Urinary bladder (tissue), 4 donors: ENCODE measurements around the gene GAS2. TPM values are rescaled to one million over a fixed set of nuclear protein-coding genes. Genes with fewer than 3 reads are reported as not detected.

Source experiments
- DNase-seq: peaks from one replicate; pipeline ENCODE4 v3.0.0-alpha.2; 2015; ENCODE audit errors: extremely low spot score
- H3K27ac ChIP-seq: one replicate; pipeline ENCODE4 v1.5.1; 2013; ENCODE audit warnings: low read depth, mild to moderate bottlenecking, moderate library complexity
- H3K36me3 ChIP-seq: one replicate; pipeline ENCODE4 v1.6.1; 2013; ENCODE audit warnings: mild to moderate bottlenecking, moderate library complexity; ENCODE audit not compliant: insufficient read depth
- H3K4me1 ChIP-seq: one replicate; pipeline ENCODE4 v1.6.1; 2013; ENCODE audit warnings: mild to moderate bottlenecking, moderate library complexity; ENCODE audit not compliant: insufficient read depth
- H3K4me3 ChIP-seq: one replicate; pipeline ENCODE4 v1.5.1; 2013; ENCODE audit warnings: low read depth, low read length
- WGBS: extraction: QIAGEN DNeasy Blood & Tissue Kit; methylation state at CpG from one replicate; pipeline ENCODE4 v1.1.7; 2013; 5-methylcytosine and 5-hydroxymethylcytosine counted together
- polyA plus RNA-seq: library from polyadenylated mRNA; stranded (reverse); fragments of 200-250 nt; gene quantifications from one replicate; pipeline ENCODE4 v1.2.3, GENCODE V29; 2013
- total RNA-seq: library from RNA; depleted of rRNA; stranded (reverse); fragments of >200 nt; gene quantifications from one replicate; pipeline ENCODE4 v1.2.3, GENCODE V29; 2014
- donor health status: healthy with polysubstance abuse.
- donor health status: healthy.

Gene GAS2
- total and polyA plus RNA-seq, 2 donors: 0.79 to 18.8 TPM

DNA sequence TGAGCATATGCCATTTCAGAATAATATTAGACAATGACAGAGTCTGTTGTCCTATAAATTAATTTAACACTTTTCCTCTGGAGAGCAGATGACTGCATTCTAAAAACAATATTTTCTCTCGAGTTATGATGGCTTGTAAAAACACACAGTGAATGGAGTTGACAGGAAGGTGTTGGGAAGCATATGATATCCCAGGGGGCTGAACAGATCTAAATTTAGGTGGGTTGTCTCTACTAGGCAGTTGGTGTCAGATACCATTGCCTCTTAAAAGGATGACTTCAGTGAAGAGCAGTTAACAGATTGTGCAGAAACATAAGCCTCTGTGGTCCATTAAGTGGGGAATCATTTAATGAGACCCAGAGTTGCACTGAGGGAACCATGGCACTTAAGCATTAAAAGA is 132.5 kb downstream of the GAS2 start:
- Histone ChIP-seq H3K36me3 (no peaks in the 10 kb centered on the region), H3K4me3 (no peak overlapping the region), H3K4me1 (no peaks in the 10 kb centered on the region), H3K27ac (no peak overlapping the region)
- WGBS: 49% methylated on average over 1 of the region's 1 CpG
- no peak for DNase-seq

DNA sequence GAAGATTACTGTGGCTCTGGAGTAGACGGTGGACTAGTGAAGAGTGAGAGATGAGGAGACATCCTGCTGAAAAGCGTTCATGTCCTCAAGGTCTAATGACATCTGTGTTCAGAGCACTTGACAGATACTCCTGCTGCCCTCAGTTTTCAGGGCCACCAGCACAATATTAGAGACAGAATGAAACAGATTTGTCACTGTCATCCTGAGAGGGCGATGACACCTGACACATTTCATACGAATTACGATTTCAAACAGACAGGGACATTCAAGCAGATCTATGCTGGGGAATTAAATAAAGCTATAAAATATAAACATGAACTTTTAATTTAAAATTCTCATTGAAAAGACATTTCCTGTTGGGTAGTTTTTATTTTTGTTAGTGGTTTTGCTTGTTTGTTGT is 134.1 kb downstream of the GAS2 start:
- H3K36me3 ChIP-seq: no peaks in the 10 kb centered on the region
- no peak overlapping the region for H3K4me3 ChIP-seq
- DNase-seq: no peak
- 89% methylated on average over 5 of the region's 5 CpGs for WGBS
- H3K27ac ChIP-seq: no peak overlapping the region
- H3K4me1 ChIP-seq: no peaks in the 10 kb centered on the region

DNA sequence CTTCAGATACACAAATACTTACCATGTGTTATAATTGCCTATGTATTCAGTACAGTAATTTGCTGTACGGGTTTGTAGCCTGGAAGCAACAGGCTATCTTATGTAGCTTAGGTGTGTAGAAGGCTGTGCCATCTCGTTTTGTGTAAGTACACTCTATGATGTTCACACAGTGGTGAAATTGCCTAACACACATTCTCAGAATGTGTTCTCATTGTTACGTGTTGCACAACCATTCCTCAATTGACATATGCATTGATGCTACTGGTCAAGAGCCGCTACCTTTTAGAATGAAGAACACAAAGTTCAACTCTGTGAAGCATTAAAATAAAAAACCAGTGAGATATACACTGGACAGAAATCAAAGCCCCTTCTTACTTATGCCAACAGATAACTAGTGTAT is 136.4 kb downstream of the GAS2 start:
- H3K4me1 ChIP-seq: no peaks in the 10 kb centered on the region
- DNase-seq: no peak
- no peak overlapping the region for H3K4me3 ChIP-seq
- whole genome bisulfite sequencing: 89% methylated on average over 4 of the region's 4 CpGs
- no peak overlapping the region for H3K27ac ChIP-seq
- no peaks in the 10 kb centered on the region for H3K36me3 ChIP-seq

DNA sequence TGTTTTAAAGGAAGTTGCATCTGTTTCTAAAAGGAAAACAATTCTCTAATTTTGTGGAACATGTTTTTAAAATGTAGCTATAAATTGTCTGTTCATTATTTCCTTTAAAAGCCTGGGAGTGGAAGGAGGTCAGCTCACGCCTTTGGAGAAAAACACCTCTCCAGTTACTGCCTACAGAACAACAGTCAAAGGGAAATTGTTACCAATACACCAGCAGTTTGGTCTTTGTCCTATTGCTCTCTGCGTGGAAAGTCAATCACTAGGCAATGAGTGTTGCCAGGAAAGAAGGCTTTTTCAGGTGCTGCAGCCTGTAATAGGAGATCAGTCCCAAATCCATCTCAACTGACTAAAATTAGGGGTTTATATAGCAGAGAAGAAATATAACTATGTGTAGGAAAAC is 141.0 kb downstream of the GAS2 start:
- WGBS: 80% methylated on average over 2 of the region's 2 CpGs
- Histone ChIP-seq H3K36me3 (peaks cover 2% of the 10 kb centered on the region), H3K27ac (no peak overlapping the region), H3K4me1 (no peaks in the 10 kb centered on the region), H3K4me3 (no peak overlapping the region)
- no peak for DNase-seq

GRCh38 chr11:22807855-22808570 is 141.6 kb downstream of the GAS2 start:
- no peak for DNase-seq
- Histone ChIP-seq H3K36me3 (peaks cover 2% of the 10 kb centered on the region), H3K4me3 (no peak overlapping the region), H3K4me1 (no peaks in the 10 kb centered on the region), H3K27ac (no peak overlapping the region)
- 68% methylated on average over 2 of the region's 2 CpGs for WGBS

- no peak for DNase-seq
- Histone ChIP-seq H3K4me1 (no peaks in the 10 kb centered on the region), H3K4me3 (no peak overlapping the region), H3K36me3 (peaks cover 2% of the 10 kb centered on the region), H3K27ac (no peak overlapping the region)
- WGBS: 87% methylated on average over 3 of the region's 3 CpGs
These were observed 142.3 kb downstream of the GAS2 start for GRCh38 chr11:22808571-22809197.

- Histone ChIP-seq H3K36me3 (peaks cover 2% of the 10 kb centered on the region), H3K4me3 (no peak overlapping the region), H3K27ac (no peak overlapping the region), H3K4me1 (no peaks in the 10 kb centered on the region)
- no peak for DNase-seq
- 84% methylated on average over 3 of the region's 3 CpGs for WGBS
These were observed 143.5 kb downstream of the GAS2 start for GRCh38 chr11:22809893-22810292.

DNA sequence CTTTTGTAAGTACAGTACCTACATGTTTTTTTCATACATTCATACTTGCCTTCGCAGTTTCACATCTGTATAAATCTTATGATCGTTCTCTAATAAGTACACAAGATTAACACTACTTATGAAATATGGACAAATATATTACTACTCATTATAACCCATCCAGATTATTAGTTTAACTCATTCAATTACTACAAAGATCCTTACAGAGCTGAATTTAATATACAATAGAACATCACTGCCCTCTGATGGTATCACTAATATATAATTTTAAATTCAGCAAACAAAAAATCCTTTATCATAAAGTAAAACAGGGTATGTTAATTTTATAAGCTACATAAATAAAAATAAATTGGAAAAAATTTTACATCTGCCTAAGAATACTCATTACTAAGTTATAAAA is 155.8 kb downstream of the GAS2 start:
- no peak overlapping the region for H3K27ac ChIP-seq
- H3K4me1 ChIP-seq: no peaks in the 10 kb centered on the region
- 96% methylated on average over 2 of the region's 2 CpGs for WGBS
- no peak overlapping the region for H3K4me3 ChIP-seq
- H3K36me3 ChIP-seq: peaks cover 3% of the 10 kb centered on the region
- DNase-seq: no peak

DNA sequence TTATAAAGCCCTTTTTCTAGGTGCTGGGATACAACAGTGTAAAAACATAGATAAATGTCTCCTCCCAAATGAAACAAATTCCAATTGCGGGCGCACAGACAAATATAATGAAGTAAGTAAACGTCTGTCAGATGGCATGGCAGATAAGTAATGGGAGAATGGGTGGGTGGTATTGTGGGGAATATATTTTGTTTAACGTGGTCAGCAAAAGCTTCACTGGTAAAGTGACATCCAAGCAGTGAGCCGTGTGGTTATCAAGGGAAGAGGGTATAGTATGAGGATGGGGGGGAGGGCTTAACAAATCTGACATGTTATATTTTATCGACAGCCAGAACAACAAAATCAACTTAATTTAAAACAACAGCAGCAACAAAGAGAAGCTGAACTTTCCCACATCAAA is 162.0 kb downstream of the GAS2 start:
- no peak overlapping the region for H3K4me3 ChIP-seq
- H3K27ac ChIP-seq: no peak overlapping the region
- WGBS: 68% methylated on average over 6 of the region's 6 CpGs
- peaks cover 2% of the 10 kb centered on the region for H3K36me3 ChIP-seq
- no peak for DNase-seq
- peaks cover 2% of the 10 kb centered on the region for H3K4me1 ChIP-seq

DNA sequence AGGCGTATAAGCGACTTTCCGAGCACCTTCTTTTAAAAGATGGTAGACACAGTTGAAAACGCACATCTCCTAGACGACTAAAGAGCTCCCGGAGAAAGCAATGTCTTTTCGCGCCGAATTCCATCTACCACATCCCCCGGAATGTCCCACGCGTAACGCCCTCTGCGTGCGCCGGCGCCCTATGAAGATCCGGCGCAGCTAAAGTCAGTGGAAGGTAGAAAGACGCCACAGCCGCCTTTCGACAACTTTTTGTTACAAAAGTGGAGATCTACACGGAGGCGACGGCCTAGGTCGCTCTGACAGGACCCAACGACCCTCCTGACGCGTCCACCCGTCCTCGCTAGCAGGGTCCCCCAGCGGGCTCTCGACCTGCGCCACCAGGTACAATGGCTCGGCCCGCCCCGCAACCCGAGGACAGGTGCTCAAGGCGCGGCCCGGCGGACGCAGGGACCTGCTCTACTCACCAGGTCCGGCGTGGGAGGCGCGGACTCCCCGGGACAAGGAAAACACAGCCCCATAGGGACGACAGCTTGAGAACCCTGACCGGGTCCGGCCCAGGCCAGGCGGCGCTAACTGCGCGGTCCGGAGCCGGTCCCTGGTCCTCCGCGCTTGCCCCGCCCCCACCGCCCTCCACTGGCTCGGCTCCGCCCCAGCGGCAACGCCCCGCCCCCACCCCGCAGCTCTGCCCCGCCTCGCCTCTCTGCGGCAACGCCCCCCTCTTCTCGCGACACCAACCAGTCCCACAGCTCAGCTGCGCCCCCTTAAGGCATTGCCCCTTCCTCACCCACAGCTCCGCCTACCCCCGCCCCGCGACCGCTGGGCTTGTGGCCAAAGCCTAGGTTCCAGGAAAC is 163.0 kb downstream of the GAS2 start, which contains the start of gene SVIP:
Gene SVIP, minus strand, starts transcription at position 571 of the 851 bp plus-strand sequence. Its CDS starts 53 bp downstream, at position 518.
- peak within 1 kb of the TSS; percentile 75 for H3K4me3 ChIP-seq
- no peaks in the 10 kb centered on the region for H3K36me3 ChIP-seq
- WGBS: under 1% methylated on average over 78 of the region's 79 CpGs
- H3K4me1 ChIP-seq: peaks cover 2% of the 10 kb centered on the region
- H3K27ac ChIP-seq: peak within 1 kb of the TSS; percentile 86
- DNase-seq: peak; percentile 77

- no peak for DNase-seq
- H3K4me3 ChIP-seq: peak overlapping the region; percentile 75
- H3K27ac ChIP-seq: no peak overlapping the region
- WGBS: 13% methylated on average over 4 of the region's 4 CpGs
- no peaks in the 10 kb centered on the region for H3K36me3 ChIP-seq
- peaks cover 2% of the 10 kb centered on the region for H3K4me1 ChIP-seq
These were observed 163.6 kb downstream of the GAS2 start for GRCh38 chr11:22830082-22830414.

DNA sequence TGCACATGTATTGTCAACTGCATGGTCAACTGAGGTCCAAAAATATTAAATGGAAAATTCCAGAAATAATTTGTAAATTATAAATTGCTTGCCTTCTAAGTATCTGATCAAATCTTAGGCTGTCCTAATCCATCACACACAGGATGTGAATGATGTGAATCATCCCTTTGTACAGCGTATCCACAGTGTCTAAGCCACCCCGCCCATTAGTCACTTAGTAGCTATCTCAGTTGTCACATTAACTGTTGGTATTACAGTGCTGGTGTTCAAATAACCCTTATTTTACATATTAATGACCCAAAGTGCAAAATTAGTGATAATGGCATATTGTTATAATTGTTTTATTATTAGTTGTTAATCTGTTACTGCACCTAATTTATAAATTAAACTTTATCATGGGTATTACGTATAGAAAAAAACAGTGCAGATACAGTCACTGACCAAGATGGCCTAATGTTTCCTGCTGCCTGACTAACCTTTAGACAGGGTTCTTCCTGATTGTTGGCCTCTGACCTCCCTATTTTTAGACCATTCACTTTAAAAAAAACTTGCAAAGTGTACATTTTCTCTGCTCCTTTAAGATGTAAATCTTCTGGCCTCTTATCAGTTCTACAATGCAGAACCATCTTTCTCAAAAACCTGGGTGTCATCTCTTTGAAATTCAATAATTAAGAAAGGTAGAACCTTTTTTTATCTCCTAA is 166.1 kb downstream of the GAS2 start:
- DNase-seq: no peak
- Histone ChIP-seq H3K27ac (no peak overlapping the region), H3K4me3 (no peak overlapping the region), H3K4me1 (peaks cover 2% of the 10 kb centered on the region), H3K36me3 (no peaks in the 10 kb centered on the region)
- 75% methylated on average over 3 of the region's 3 CpGs for WGBS

DNA sequence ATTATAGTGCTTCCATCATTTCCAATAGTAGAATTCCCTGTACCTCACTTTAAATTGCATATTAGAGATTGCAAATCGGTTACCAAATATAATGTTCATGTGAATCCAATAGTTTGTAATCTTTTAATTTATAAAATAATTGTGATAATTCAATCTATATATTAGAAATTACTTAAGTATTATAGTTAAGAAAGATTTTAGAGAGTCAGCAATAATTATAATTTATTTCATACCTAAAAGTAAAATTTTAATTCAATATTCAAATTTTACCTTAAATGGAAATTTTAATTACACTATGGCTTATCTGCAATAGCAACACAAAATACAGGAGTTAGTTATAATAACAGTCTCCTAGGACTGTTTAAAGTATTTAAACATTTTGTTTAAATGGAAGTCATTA is 180.3 kb downstream of the GAS2 start:
- DNase-seq: no peak
- 93% methylated on average over 1 of the region's 1 CpG for WGBS

More for the DNA sequence above, 180.3 kb downstream of the GAS2 start:
- Histone ChIP-seq H3K4me3 (no peak overlapping the region), H3K36me3 (no peaks in the 10 kb centered on the region), H3K27ac (no peak overlapping the region), H3K4me1 (no peaks in the 10 kb centered on the region)
